HG03439 (cell line): ENCODE measurements around the gene SMYD3.

ENCODE experiments used
- ATAC-seq: cut with Tn5 transposase; IDR thresholded peaks from one replicate; pipeline ENCODE4 v1.9.1; 2021; ENCODE audit warnings: mild to moderate bottlenecking, moderate library complexity; ENCODE audit not compliant: unreplicated experiment

Gene SMYD3

GRCh38 chr1:246506674-246507481 is at the start of gene SMYD3:
TSS of gene SMYD3 (minus strand) at chr1:246507279.
- ATAC-seq = peak; percentile 86

DNA sequence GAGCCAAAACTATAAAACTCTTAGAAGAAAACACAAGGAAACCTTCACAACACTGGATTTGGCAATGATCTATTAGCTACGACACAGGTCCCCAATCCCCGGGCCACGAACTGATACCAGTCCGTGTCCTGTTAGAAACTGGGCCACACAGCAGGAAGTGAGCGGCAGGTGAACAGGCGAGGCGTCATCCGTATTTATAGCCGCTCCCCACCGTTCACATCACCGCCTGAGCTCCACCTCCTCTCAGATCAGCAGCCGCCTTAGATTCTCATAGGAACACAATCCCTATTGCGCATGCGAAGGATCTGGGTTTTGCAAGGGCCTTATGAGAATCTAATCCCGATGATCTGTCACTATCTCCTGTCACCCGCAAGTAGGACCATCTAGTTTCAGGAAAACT is 47.1 kb upstream of the SMYD3 start:
- ATAC-seq = no peak

DNA sequence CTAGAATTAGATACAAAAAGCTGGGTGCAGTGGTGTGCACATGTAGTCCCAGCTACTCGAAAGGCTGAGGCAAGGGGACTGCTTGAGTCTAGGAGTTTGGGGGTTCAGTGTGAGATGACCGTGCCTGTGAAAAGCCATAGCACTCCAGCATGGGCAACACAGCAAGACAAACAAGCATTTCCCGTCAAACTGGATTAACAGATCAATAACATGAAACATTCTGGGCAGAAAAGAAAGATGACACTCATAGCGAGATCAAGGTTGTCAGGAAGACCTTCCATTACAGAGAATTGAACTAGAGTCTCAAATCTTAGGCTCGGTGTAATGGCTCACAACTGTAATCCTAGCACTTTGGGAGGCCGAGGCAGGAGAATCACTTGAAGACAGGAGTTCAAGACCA is 45.0 kb upstream of the SMYD3 start:
- ATAC-seq = no peak

DNA sequence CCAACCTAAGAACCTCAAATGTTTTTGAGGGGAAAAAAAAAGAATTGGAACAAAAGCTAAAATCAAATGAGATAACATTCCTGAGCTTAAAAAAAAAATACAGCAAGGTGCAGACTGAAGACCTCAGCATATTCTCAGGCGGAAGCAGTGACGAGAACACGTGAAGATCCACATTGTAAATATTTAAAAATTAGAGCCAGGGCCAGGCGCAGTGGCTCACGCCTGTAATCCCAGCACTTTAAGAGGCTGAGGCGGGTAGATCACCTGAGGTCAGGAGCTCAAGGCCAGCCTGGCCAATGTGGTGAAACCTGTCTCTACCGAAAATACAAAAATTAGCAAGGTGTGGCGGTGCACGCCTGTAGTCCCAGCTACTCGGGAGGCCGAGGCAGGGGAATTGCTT is 43.3 kb upstream of the SMYD3 start:
- no peak for ATAC-seq

DNA sequence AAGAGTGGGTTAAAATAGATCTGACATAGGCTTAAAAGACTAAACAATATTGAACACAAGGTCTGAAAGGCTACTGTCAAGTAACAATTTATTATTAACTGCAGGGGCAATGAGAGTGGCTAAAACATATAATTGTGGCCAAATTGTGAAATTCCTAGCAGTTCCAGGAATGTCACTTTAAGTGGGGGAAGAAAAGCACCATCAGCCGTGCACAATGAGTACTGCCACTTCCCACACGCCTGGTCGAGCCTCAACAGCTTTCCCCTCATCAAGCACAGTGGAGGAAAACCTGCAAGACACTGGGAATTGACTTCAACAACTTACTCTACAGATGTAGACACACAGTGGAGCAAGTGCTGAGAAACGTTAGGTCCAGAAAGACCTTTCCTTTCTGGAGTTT is 42.6 kb upstream of the SMYD3 start:
- ATAC-seq = no peak

DNA sequence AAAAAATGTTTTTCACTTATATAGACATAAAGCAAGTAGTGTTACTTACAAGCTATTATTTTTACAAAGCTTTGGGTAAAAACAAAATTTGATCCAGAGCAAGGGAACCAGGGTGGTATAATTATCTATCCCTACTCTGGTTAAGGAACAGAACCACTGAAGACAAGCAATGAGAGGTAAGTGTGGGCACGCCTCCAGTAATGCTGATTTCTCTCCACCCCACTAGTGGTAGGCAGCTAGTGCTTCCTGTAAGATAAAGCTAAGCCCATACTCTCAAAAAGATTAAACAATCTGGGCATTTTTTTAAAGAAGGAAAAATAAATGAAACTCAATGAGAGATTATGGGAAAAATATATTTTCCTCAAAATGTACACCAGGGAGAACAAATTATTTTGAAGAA is 36.9 kb upstream of the SMYD3 start:
- ATAC-seq = no peak

DNA sequence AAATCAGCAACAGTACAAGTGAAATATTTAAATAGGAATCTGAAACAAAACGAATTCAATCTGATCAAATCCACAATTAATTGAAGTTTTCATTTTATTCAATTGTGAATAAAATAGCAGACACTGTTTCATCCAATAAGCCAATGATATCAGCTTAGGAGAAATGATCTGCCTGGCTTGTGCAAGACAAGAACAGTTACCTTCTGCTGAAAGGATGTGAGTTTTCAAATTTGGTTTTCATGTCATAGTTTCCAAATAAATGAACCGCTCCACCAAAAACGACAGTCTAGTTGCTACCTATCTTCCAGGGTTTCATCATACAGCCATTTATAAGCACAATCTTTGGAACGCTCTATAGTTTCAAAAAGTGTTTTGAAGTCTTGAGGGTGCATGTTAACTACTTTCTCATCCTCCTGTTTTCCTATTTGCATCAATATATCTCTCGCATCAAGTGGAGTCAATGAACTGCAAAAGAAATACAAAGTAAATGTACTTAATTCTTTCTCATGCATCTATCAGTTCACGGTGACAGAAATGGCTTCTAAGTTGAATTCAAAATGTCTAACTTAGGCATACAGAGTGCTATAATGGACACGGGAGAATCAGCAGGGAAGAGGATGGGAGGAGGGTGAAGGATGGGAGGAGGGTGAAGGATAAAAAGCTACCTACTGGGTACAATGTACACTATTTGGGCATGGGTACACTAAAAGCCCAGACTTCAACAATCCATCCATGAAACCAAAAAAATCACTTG is 33.8 kb upstream of the SMYD3 start:
- no peak for ATAC-seq

DNA sequence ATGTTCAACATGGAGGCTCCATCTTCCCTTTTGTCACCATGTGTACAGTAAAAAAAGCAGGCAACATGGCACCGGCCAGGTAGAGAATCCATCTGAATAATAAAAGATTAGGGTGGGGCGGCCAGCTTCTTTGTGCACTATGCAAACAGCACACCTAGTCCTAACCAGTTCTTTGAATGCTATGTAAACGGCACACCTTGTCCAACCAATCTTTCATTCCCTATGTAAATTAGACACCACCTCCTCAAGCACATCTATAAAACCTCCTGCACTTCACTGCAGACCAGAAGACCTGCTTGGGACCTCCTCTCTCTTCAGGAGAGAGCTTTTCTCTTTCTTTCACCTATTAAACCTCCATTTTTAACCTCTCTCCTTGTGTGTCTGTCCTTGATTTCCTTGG is 30.8 kb upstream of the SMYD3 start:
- no peak for ATAC-seq

GRCh38 chr1:246537441-246537840 is 30.4 kb upstream of the SMYD3 start:
- no peak for ATAC-seq

- ATAC-seq = no peak
Measured at GRCh38 chr1:246534114-246534513, 27.0 kb upstream of the SMYD3 start.

DNA sequence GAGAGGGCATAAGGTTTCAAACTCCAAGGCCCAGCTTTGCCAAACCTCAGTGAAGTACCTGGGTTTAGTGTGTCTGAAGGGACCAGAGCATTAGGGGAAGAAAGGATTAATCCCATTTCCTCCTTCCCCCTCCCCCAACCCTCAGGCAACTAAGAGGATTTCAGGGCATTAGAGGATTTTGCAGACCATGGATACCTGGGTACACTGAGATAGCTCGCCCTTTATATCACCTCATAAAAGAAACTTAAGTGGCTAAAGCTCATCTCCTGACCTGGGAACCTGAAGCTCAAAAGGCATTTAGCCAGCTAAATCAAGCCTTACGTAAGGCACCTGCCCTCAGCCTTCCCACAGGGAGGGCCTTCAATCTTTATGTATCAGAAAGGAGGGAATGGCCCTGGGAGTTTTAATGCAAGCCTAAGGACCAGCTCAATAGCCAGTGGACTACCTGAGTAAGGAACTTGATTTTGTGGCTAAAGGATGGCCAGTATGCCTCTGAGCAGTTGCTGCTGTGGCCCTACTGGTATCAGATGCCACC is 26.4 kb upstream of the SMYD3 start:
- ATAC-seq = no peak

DNA sequence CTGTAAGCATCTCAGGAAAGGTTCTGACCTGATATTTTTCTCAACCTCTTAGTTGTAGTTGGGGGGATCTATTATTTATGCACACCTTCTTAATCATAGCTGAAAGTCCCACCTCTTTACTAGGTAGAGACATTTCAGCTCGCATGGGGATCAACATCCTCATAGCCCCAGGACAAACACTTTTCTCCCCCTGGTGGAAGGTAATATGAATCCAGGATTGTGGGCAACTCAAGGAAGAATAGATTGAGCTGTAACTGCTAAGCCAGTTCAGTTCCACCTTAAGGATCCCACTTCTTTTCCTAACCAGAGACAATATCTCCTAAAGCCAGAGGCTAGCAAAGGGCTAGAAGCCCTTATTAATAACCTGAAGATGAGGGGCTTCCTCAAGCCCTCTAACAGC is 25.4 kb upstream of the SMYD3 start:
- no peak for ATAC-seq

GRCh38 chr1:246530482-246530881 is 23.4 kb upstream of the SMYD3 start:
- ATAC-seq = no peak

DNA sequence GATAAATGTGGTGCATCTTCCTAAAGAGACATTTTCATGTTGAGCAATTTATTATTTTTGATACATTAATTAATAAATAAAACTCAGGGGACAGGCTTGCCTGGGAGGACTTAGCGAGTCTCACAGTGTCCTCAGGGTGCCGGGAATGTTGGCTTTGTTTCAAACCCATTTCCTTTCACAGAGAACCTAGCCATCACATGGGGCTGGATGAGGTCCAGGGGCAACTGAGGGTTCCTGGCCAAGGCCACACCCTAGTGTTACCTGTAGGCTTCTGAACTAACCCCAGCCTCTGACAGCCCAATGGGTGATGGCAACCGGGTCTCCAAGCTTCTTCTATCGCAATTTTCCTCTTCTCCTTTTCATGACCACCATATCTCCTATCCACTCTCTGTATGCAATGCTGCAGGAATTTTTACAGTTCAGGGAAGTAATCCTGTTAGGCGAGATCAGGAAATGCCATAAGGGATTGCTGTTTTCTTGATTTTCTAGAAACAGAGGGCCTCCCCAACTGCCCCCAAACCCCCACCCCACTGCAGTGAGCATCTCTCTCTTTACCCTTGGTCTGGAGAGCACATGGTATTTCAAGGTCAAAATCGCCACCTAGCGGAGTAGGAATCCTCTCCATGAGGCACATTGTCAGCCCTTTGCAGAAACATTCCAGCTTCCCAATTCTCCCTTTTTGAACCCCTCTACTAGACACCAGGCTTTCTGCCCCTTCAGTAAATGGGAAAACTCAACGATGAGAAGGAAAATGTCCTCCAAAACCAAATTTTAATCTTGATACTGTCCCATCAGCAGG is 22.1 kb upstream of the SMYD3 start:
- no peak for ATAC-seq

GRCh38 chr1:246527402-246528088 is 20.5 kb upstream of the SMYD3 start:
- no peak for ATAC-seq

GRCh38 chr1:246526915-246527314 is 19.8 kb upstream of the SMYD3 start:
- ATAC-seq = no peak

DNA sequence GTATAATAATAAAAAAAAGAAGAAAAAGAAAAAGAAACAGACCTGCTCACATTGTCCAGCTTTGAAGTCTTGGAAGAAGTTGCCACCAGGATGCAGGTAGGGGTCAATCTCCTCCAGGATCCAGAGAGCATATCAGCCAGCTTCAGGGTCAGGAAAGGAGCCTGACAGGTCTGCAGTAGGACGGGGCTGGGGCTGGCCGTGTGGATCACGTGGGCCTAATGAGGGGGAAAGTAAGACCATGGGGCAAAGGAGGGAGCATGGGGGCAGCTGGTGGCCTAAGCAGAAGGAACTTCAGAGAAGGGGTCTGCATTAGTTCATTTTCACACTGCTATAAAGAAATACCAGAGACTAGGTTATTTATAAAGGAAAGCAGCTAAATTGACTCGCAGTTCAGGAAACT is 19.3 kb upstream of the SMYD3 start:
- no peak for ATAC-seq

DNA sequence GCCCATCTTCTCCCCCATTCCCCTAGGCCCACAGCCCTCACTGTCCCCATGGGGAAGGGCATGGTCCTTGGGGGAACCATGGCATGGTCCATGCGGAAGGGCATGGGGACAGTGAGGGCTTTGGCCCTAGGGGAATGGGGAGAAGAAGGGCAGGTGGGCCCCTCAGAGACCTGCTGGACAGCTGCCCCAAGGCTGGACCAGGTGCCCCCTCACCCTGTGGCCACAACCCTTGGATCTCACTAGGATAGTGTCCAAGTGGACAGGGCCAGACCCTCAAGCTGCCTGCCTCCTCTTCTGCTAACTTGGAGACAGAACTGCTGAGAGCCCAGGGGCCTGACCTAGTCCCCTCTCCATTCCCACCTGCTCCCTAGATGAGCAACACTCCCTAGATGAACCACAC is 12.4 kb upstream of the SMYD3 start:
- ATAC-seq = no peak

GRCh38 chr1:246518456-246519205 is 11.6 kb upstream of the SMYD3 start:
- ATAC-seq = no peak

GRCh38 chr1:246517391-246517790 is 10.3 kb upstream of the SMYD3 start:
- ATAC-seq = no peak
